Measurements from ENCODE around the gene CSF1R.

DNA sequence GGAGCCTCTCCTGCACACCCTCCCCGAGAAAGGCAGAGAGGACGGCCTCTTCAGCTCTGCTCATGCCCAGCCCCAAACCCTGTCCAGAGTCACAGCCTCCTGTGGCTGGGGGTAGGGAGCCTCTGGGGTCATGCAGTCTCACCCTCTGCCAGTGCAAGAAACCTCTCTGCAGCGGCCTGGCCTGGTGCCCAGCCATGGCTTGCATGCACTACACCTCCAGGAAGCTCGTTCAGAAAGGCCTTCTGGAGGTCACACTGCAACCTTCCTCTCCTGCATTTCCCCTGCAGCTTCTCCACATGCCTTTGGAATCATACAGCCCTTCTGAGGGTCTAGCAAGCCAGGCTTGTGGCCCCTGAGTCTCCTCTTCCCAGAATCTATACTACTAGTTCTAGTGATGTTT lies 17.9 kb downstream of the CSF1R start:
- TF ChIP-seq POLR2AphosphoS5 (IDR thresholded peaks at IDR 0.05) (no peak), CTCF (IDR thresholded peaks at IDR 0.05) (no peak), POLR2A (IDR thresholded peaks at IDR 0.05) (no peak), EP300 (IDR thresholded peaks at IDR 0.05) (no peak)

Data from gastroesophageal sphincter (tissue), 3 donors.